ELF-1 (cell line): ENCODE data around the gene NCEH1.

Source experiments
- DNase-seq: peaks from one replicate; pipeline ENCODE4 v3.0.0-alpha.2; 2016; ENCODE audit warnings: low read depth, low spot score

NCEH1 gene

DNA sequence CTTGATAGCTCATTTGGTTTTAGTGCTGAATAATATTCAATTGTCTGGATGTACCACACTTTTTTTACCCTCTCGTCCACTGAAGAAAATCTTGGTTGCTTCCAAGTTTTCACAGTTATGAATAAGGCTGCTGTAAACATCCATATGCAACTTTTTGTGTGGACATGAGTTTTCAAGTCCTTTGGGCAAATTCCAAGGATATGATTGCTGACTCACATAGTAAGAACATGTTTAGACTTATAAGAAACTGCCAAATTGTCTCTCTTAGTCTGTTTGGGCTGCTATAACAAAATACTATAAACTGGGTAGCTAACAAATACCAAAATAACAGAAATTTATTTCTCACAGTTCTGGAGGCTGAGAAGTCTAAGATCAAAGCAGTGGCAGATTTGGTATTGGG lies 128.2 kb downstream of the NCEH1 start:
- DNase-seq, result no peak

DNA sequence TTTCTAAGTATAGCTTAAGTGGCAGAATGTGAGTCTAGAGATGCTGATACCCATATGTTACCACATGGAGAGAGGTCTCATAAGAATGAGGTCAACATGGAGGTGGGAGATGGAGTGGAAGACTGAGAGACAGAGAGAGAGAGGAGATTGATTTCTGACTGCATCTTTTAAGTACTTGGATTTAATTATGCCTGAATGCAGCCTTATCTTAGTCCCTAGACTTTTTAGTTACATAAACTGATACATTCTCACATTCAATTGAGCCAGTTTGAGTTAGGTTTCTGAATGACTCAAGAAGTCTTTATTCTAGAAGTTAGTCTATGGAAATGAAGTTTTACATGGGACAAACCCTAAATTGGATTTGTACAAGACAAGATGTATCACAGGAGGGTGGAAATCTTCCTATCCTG lies 129.1 kb downstream of the NCEH1 start:
- DNase-seq, result no peak

DNA sequence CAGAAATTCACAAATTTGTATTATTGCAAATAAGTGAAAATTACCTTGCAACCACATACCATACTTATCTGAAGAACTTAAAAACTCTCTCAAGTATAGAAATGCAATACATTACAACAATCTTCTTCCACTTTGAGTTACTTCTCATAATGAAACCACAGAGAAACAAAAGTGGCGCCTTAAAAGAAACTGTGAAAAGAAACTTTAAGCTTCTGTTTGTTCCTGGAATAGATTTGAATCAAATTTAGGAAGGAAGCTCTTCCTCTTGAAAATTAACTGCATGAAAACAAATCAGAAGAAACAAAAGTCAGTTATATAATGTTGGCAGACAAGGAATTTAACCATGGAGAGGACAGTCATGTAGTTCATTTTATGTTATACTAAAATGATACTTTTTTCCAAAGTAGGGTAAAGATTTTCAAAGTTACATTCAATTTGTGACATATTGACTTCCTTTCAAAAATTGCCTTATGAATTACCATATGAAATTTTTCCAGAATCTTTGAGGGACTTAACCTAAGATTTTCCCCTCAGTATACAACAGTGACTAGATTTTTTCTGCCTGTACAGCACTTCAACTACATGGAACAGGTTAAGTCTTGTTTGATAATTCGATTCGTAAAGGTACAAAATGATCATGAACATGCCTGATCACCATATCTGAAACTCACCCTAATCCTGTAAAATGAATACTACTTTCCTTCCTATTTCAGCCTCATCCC lies 130.0 kb downstream of the NCEH1 start:
- no peak for DNase-seq
